IMR-90 (cell line): ENCODE results near the gene COA3. TPM values are rescaled to one million over a fixed set of nuclear protein-coding genes. Genes with fewer than 3 reads are reported as not detected.

Experiments
- ATAC-seq: fragments of 200-7000 bp; cut with Tn5 transposase; 2 replicates; pipeline ENCODE4 v1.9.1; 2020; ENCODE audit warnings: low read depth, mild to moderate bottlenecking, moderate library complexity
- BruUV-seq: library from RNA; stranded (reverse); fragments of 400-500 nt; replicated peaks from 2 replicates; lab custom pipeline; 2021; lab: Mats Ljungman, UMichigan
- CTCF ChIA-PET: fragments of 300-600 bp; formaldehyde crosslinking; extraction: SDS; loops from one replicate; lab custom pipeline; 2021; ENCODE audit warnings: antibody characterized with exemption; lab: Yijun Ruan, JAX
- POLR2A ChIA-PET: fragments of 300-600 bp; sonication (Branson Sonifier 250); formaldehyde crosslinking; loops from one replicate; lab custom pipeline; 2022; ENCODE audit warnings: antibody characterized with exemption; ENCODE audit not compliant: unreplicated experiment; lab: Charles Lee
- DNase-seq: peaks from one replicate; pipeline ENCODE4 v3.0.0; 2013
- H2AFZ ChIP-seq: replicated peaks from 2 replicates; pipeline ENCODE3; 2013; ENCODE audit warnings: low read length, mild to moderate bottlenecking; ENCODE audit not compliant: poor library complexity
- H2AK5ac ChIP-seq: 2 replicates; pipeline ENCODE4 v1.6.1; 2013; ENCODE audit warnings: low read depth, low read length, inconsistent platforms
- H2AK9ac ChIP-seq: replicated peaks from 2 replicates; pipeline ENCODE3; 2013; ENCODE audit warnings: mild to moderate bottlenecking, low read depth, low read length, moderate library complexity; ENCODE audit not compliant: poor library complexity
- H2BK120ac ChIP-seq: 2 replicates; pipeline ENCODE4 v1.6.1; 2013; ENCODE audit warnings: low read depth, low read length, inconsistent platforms
- H2BK15ac ChIP-seq: 3 replicates; pipeline ENCODE4 v1.6.1; 2013; ENCODE audit warnings: low read depth, low read length, inconsistent platforms
- H2BK20ac ChIP-seq: 2 replicates; pipeline ENCODE4 v1.6.1; 2013; ENCODE audit warnings: low read depth, mild to moderate bottlenecking, inconsistent platforms, low read length, moderate library complexity
- H2BK5ac ChIP-seq: 2 replicates; pipeline ENCODE4 v1.6.1; 2013; ENCODE audit warnings: mild to moderate bottlenecking, low read depth, low read length, inconsistent platforms; ENCODE audit not compliant: poor library complexity, severe bottlenecking
- H3K14ac ChIP-seq: replicated peaks from 2 replicates; pipeline ENCODE4 v1.6.1; 2013; ENCODE audit warnings: low read depth, low read length, inconsistent platforms
- H3K18ac ChIP-seq: 2 replicates; pipeline ENCODE4 v1.6.1; 2013; ENCODE audit warnings: low read depth, low read length, control low read depth
- H3K23ac ChIP-seq: 2 replicates; pipeline ENCODE4 v1.6.1; 2013; ENCODE audit warnings: low read depth, low read length, inconsistent platforms
- H3K27ac ChIP-seq: 2 replicates; pipeline ENCODE4 v1.5.1; 2013; ENCODE audit warnings: mild to moderate bottlenecking, control low read depth, low read length; ENCODE audit not compliant: insufficient read depth
- H3K27me3 ChIP-seq: 2 replicates; pipeline ENCODE4 v1.6.1; 2013; ENCODE audit warnings: low read length; ENCODE audit not compliant: control insufficient read depth, insufficient read depth
- H3K36me3 ChIP-seq: 2 replicates; pipeline ENCODE4 v1.6.1; 2013; ENCODE audit warnings: low read length, mixed read lengths; ENCODE audit not compliant: control insufficient read depth, insufficient read depth
- H3K4ac ChIP-seq: 2 replicates; pipeline ENCODE4 v1.6.1; 2013; ENCODE audit warnings: low read depth, low read length, inconsistent platforms
- H3K4me1 ChIP-seq: 2 replicates; pipeline ENCODE4 v1.6.1; 2013; ENCODE audit warnings: low read length, mixed read lengths; ENCODE audit not compliant: control insufficient read depth, insufficient read depth
- H3K4me2 ChIP-seq: 2 replicates; pipeline ENCODE4 v1.6.1; 2013; ENCODE audit warnings: low read depth, mild to moderate bottlenecking, control low read depth, low read length, moderate library complexity
- H3K4me3 ChIP-seq: 2 replicates; pipeline ENCODE4 v1.5.1; 2013; ENCODE audit warnings: low read depth, mild to moderate bottlenecking, control low read depth, low read length, moderate library complexity; ENCODE audit not compliant: insufficient read depth
- H3K56ac ChIP-seq: 2 replicates; pipeline ENCODE4 v1.6.1; 2013; ENCODE audit warnings: low read length, inconsistent platforms; ENCODE audit not compliant: insufficient read depth; ENCODE audit errors: extremely low read depth
- H3K79me1 ChIP-seq, 2 experiments: 2 replicates each; pipeline ENCODE4 v1.6.1; 2013; ENCODE audit warnings: low read length in 2 of 2, inconsistent platforms in 1 of 2, low read depth in 1 of 2
- H3K9ac ChIP-seq: 2 replicates; pipeline ENCODE4 v1.6.1; 2013; ENCODE audit warnings: low read depth, low read length, control low read depth
- H3K9me1 ChIP-seq: 2 replicates; pipeline ENCODE4 v1.6.1; 2013; ENCODE audit warnings: low read length, inconsistent platforms; ENCODE audit not compliant: insufficient read depth
- H3K9me3 ChIP-seq: 2 replicates; pipeline ENCODE4 v1.6.1; 2013; ENCODE audit warnings: low read length; ENCODE audit not compliant: control insufficient read depth, insufficient read depth
- H4K20me1 ChIP-seq: 2 replicates; pipeline ENCODE4 v1.6.1; 2013; ENCODE audit warnings: low read length, inconsistent platforms; ENCODE audit not compliant: insufficient read depth
- H4K5ac ChIP-seq: 2 replicates; pipeline ENCODE4 v1.6.1; 2013; ENCODE audit warnings: mild to moderate bottlenecking, low read depth, low read length, control low read depth
- H4K8ac ChIP-seq, 2 experiments: 2 replicates each; pipeline ENCODE4 v1.6.1; 2013; ENCODE audit warnings: low read depth in 2 of 2, low read length in 2 of 2, control low read depth in 1 of 2, inconsistent platforms in 1 of 2
- H4K91ac ChIP-seq: 2 replicates; pipeline ENCODE4 v1.6.1; 2013; ENCODE audit warnings: low read depth, low read length, inconsistent platforms; ENCODE audit not compliant: insufficient read depth
- MAZ ChIP-seq: IDR thresholded peaks from 2 replicates; pipeline ENCODE4 v1.6.1; 2012; ENCODE audit warnings: low read depth, mild to moderate bottlenecking, low read length, improper control_type of control experiment, moderate library complexity, borderline replicate concordance
- RAD21 ChIP-seq: IDR thresholded peaks from 2 replicates; pipeline ENCODE4 v1.6.1; 2012; ENCODE audit warnings: low read length, improper control_type of control experiment
- RCOR1 ChIP-seq: IDR thresholded peaks from 2 replicates; pipeline ENCODE4 v1.6.1; 2012; ENCODE audit warnings: mild to moderate bottlenecking, low read length, improper control_type of control experiment; ENCODE audit not compliant: insufficient replicate concordance
- WGBS, 2 experiments: methylation state at CpG; one replicate each; pipeline versions ENCODE4 v1.1.5 to v1.1.7; 2013; ENCODE audit warnings: missing lambda C conversion rate in 2 of 2; ENCODE audit not compliant: insufficient read length in 1 of 2; ENCODE audit errors: extremely low coverage in 2 of 2; 5-methylcytosine and 5-hydroxymethylcytosine counted together
- dilution Hi-C: fragments of 300-500 bp; cut with HindIII; formaldehyde crosslinking; loops from one replicate; pipeline ENCODE4 v1.14.3; 2018; ENCODE audit warnings: low sequenced_read_pairs; ENCODE audit not compliant: unreplicated experiment
- in situ Hi-C: fragments of 300-500 bp; cut with MboI; formaldehyde crosslinking; loops from 3 replicates; pipeline ENCODE4 v1.14.3; 2019; ENCODE audit warnings: low sequenced_read_pairs, inconsistent platforms, mixed read lengths
- intact Hi-C: fragments of 100-400 bp; cut with micrococcal nuclease; formaldehyde crosslinking; loops from 2 replicates; pipeline ENCODE4 v1.10.0; 2022
- polyA plus RNA-seq, 3 experiments: library from polyadenylated mRNA; depleted of rRNA; stranded (reverse); fragments of >200 nt; gene quantifications; 2 replicates each; pipeline ENCODE4 v1.2.3, GENCODE V29; 2012; ENCODE audit warnings: low replicate concordance in 1 of 3
- total RNA-seq: library from RNA; depleted of rRNA; stranded (reverse); fragments of >200 nt; gene quantifications from 2 replicates; pipeline ENCODE4 v1.2.3, GENCODE V29; 2012

Gene COA3
- total and polyA plus RNA-seq, 2 of the 4 experiments (the other 2 are of a cell fraction), result 66.8 to 78.1 TPM

- no peak for TF ChIP-seq RCOR1
Observed at GRCh38 chr17:42844761-42845555, 46.5 kb upstream of the COA3 start (continued).

- no peak within 1 kb of the TSS for H3K18ac ChIP-seq
- CTCF ChIA-PET, result interaction anchor here (1.9 kb wide), 1 partner anchor 94 kb away, joined by 8 read pairs; no protein-coding TSS in a partner anchor
- H3K4me3 ChIP-seq, result no peak within 1 kb of the TSS
- H3K56ac ChIP-seq, result no peak within 1 kb of the TSS
- no peaks in the 10 kb centered on the region for H3K27me3 ChIP-seq
- no peak within 1 kb of the TSS for H3K23ac ChIP-seq
- H2BK15ac ChIP-seq, result no peak within 1 kb of the TSS; the same call in 2 of the 3 replicates
- H3K79me1 ChIP-seq, result peaks cover 9 to 12% of the 10 kb centered on the region in 2 experiments; a peak in 3 of 4 replicates
- no peak within 1 kb of the TSS for H3K9ac ChIP-seq
- H2AK5ac ChIP-seq, result no peak within 1 kb of the TSS
- no TSS peak for BruUV-seq
- ATAC-seq (no peak), DNase-seq (no peak)
- in situ Hi-C loops (loop anchor here (5.0 kb wide), 1 partner anchor 93 kb away; no protein-coding TSS in a partner anchor), dilution Hi-C loops (no loop called here), intact Hi-C loops (loop anchor here (5.0 kb wide), 1 partner anchor 278 kb away; no protein-coding TSS in a partner anchor)
- H3K9me3 ChIP-seq, result no peaks in the 10 kb centered on the region
- no peak within 1 kb of the TSS for H3K27ac ChIP-seq
- H3K14ac ChIP-seq, result no peak within 1 kb of the TSS
- H2BK120ac ChIP-seq, result no peak within 1 kb of the TSS
- POLR2A ChIA-PET, result no interaction called here
- peaks cover 3% of the 10 kb centered on the region; the same call in 1 of the 2 replicates for H3K9me1 ChIP-seq
- H2AFZ ChIP-seq, result no peak within 1 kb of the TSS
- H4K20me1 ChIP-seq, result peaks cover 19% of the 10 kb centered on the region
- TF ChIP-seq MAZ (no peak), RAD21 (no peak)
- H2BK20ac ChIP-seq, result no peak within 1 kb of the TSS
- no CpG with 5 or more reads among the region's 4 CpGs for WGBS, 2 experiments
- H3K4ac ChIP-seq, result no peak within 1 kb of the TSS
- H4K8ac ChIP-seq, result no peak within 1 kb of the TSS
- no peaks in the 10 kb centered on the region for H3K4me1 ChIP-seq
- H3K4me2 ChIP-seq, result no peak within 1 kb of the TSS
- H4K91ac ChIP-seq, result no peak within 1 kb of the TSS
- no peak within 1 kb of the TSS for H2AK9ac ChIP-seq
- H3K36me3 ChIP-seq, result peaks cover 41% of the 10 kb centered on the region
- H2BK5ac ChIP-seq, result no peak within 1 kb of the TSS
- no peak within 1 kb of the TSS for H4K5ac ChIP-seq
Observed at GRCh38 chr17:42844271-42844670, 45.8 kb upstream of the COA3 start, which contains the start of gene AOC2. Gene AOC2, plus strand, starts transcription at chr17:42844580. Its CDS starts 47 bp downstream, at chr17:42844627.
